Chondrocyte (in vitro differentiated cells): Measurements from ENCODE around the gene RABEP2. TPM values are rescaled to one million over a fixed set of nuclear protein-coding genes. Genes with fewer than 3 reads are reported as not detected.

Experiments used
- DNase-seq: peaks from one replicate; pipeline ENCODE4 v3.0.0; 2021; ENCODE audit warnings: mixed read lengths, low spot score
- H3K27ac Mint-ChIP-seq: one replicate; pipeline ENCODE4 v1.8.0; 2021; ENCODE audit warnings: mild to moderate bottlenecking, moderate library complexity, mixed read lengths; ENCODE audit not compliant: unreplicated experiment
- H3K27me3 Mint-ChIP-seq: 2 replicates; pipeline ENCODE4 v1.8.0; 2021; ENCODE audit warnings: low read depth, mixed read lengths
- H3K36me3 Mint-ChIP-seq: 2 replicates; pipeline ENCODE4 v1.8.0; 2021; ENCODE audit warnings: low read depth, mixed read lengths
- H3K4me1 Mint-ChIP-seq: 2 replicates; pipeline ENCODE4 v1.8.0; 2021; ENCODE audit warnings: low read depth, mild to moderate bottlenecking, mixed read lengths
- H3K4me3 Mint-ChIP-seq: one replicate; pipeline ENCODE4 v1.8.0; 2021; ENCODE audit warnings: mild to moderate bottlenecking, moderate library complexity, mixed read lengths; ENCODE audit not compliant: unreplicated experiment
- H3K9me3 Mint-ChIP-seq: 2 replicates; pipeline ENCODE4 v1.8.0; 2021; ENCODE audit warnings: low read depth, mixed read lengths
- total RNA-seq: library from RNA; stranded (reverse); gene quantifications from 3 replicates; pipeline ENCODE4 v1.2.1, GENCODE V29; 2021
- TF ChIP-seq, protein P1 (sequence below): fragments of 200-600 bp; sonication (generic); IDR thresholded peaks from 2 replicates; pipeline ENCODE4 v1.5.0; 2021; ENCODE audit warnings: antibody characterized with exemption, mild to moderate bottlenecking, moderate library complexity

The RABEP2 gene
- total RNA-seq, 1 donor from 2014 or later, result 24.6 TPM

DNA sequence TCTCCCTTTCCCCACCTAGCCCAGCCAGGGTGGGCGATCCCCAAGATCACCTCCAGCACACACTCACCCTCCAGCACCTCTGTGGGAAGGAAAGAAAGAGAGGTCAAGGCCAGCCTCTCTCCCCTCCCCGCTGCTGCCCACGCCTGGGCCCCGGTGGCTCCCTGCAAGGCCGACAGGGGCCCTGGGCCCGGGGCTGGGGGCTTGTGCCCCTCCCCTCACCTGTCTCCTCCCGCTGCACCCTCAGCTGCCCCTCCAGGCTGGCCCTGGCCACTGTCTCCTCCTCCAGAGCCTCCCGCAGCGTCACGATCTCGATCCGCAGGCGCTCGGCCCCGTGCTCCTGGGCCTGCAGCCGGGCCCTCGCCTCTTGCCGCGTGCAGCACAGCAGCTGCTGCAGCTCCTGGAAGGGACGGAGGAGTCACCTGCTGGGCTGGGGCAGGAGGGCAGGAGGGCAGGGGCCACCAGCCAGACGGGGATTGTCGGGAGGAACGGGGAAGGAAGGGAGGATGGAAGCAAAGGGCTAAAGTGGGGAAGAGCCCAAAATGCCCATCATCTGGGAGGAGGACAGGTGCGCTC, 19.2 kb downstream of the RABEP2 start:
- Mint-ChIP-seq H3K36me3 (peaks cover 2% of the 10 kb centered on the region), H3K4me1 (no peaks in the 10 kb centered on the region), H3K9me3 (no peaks in the 10 kb centered on the region), H3K27ac (no peak overlapping the region), H3K4me3 (no peak overlapping the region), H3K27me3 (no peaks in the 10 kb centered on the region)
- no peak for DNase-seq
- TF ChIP-seq, protein P1, sequence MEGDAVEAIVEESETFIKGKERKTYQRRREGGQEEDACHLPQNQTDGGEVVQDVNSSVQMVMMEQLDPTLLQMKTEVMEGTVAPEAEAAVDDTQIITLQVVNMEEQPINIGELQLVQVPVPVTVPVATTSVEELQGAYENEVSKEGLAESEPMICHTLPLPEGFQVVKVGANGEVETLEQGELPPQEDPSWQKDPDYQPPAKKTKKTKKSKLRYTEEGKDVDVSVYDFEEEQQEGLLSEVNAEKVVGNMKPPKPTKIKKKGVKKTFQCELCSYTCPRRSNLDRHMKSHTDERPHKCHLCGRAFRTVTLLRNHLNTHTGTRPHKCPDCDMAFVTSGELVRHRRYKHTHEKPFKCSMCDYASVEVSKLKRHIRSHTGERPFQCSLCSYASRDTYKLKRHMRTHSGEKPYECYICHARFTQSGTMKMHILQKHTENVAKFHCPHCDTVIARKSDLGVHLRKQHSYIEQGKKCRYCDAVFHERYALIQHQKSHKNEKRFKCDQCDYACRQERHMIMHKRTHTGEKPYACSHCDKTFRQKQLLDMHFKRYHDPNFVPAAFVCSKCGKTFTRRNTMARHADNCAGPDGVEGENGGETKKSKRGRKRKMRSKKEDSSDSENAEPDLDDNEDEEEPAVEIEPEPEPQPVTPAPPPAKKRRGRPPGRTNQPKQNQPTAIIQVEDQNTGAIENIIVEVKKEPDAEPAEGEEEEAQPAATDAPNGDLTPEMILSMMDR, result no peak

DNA sequence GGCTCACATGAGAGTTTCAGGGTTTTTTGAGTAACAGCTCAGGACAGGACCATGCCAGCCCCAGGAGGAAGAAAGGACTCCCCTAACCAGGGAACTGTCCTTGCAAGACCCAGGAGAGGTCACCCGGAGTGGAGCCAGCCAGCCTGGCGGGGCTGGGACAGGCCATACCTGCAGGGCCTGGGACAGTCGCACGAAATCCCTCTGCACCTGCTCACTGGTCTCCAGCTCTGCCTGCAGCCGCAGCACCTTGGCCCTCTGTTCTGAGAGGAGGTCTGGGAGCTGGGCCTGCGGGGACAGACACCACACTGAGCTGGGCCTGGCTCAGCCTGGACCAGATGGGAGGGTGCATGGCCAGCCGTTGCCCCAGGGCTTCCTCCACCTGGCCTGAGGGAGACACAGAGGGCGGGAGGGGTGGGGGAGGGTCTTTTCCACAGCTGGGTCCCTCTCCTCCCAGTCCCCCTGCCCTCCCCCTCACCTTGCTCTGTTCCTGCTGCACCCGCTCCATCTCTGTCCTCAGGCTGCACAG, 19.7 kb downstream of the RABEP2 start:
- no peak overlapping the region for H3K4me3 Mint-ChIP-seq
- H3K36me3 Mint-ChIP-seq, result peaks cover 2% of the 10 kb centered on the region
- H3K27me3 Mint-ChIP-seq, result no peaks in the 10 kb centered on the region
- H3K9me3 Mint-ChIP-seq, result no peaks in the 10 kb centered on the region
- no peaks in the 10 kb centered on the region for H3K4me1 Mint-ChIP-seq
- TF ChIP-seq, protein P1, result no peak
- H3K27ac Mint-ChIP-seq, result no peak overlapping the region
- no peak for DNase-seq

DNA sequence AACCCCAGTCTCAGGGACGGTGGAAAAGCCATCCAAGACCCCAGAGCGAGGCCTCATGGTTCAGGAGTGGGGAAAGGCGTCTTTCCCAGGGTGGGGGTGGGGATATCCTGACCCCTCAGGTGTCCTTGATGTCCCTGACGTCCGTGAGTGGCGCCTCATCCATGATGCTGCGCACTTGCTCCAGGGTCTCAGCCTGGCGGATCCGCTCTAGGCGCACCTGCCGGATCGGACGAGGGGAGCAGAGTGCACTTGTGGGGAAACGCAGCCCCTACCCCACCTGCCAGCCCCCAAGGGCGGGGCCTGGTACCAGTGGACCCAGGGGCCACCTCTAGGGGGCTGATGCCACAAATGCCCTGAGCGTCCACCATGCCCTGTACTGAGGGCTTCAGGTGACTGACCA, 20.2 kb downstream of the RABEP2 start:
- Mint-ChIP-seq H3K36me3 (peaks cover 2% of the 10 kb centered on the region), H3K27ac (no peak overlapping the region), H3K4me1 (no peaks in the 10 kb centered on the region), H3K27me3 (no peaks in the 10 kb centered on the region), H3K4me3 (no peak overlapping the region), H3K9me3 (no peaks in the 10 kb centered on the region)
- TF ChIP-seq, protein P1, result no peak
- no peak for DNase-seq

DNA sequence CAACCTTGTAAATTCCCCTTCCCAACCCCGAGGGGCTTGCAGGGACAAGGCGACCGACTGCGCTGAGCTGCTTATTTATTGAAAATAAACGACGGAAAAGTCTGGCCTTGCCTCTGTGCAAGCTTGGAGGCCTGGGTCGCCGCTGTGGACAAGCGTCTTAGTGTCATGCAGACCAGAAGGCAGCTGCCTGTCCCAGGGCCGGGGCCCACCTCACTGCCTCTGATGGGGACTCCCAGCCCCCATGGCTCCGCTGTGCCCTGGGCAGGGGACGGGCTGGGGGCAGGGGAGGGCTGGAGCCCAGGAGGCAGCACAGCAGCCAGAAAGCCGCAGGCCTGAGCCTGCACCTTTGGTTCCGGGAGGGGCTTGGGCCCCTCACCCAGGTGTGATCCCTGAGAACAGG, 20.7 kb downstream of the RABEP2 start:
- Mint-ChIP-seq H3K4me3 (no peak overlapping the region), H3K27ac (no peak overlapping the region), H3K27me3 (no peaks in the 10 kb centered on the region), H3K4me1 (no peaks in the 10 kb centered on the region), H3K9me3 (no peaks in the 10 kb centered on the region), H3K36me3 (peaks cover 2% of the 10 kb centered on the region)
- no peak for DNase-seq
- TF ChIP-seq, protein P1, result no peak

DNA sequence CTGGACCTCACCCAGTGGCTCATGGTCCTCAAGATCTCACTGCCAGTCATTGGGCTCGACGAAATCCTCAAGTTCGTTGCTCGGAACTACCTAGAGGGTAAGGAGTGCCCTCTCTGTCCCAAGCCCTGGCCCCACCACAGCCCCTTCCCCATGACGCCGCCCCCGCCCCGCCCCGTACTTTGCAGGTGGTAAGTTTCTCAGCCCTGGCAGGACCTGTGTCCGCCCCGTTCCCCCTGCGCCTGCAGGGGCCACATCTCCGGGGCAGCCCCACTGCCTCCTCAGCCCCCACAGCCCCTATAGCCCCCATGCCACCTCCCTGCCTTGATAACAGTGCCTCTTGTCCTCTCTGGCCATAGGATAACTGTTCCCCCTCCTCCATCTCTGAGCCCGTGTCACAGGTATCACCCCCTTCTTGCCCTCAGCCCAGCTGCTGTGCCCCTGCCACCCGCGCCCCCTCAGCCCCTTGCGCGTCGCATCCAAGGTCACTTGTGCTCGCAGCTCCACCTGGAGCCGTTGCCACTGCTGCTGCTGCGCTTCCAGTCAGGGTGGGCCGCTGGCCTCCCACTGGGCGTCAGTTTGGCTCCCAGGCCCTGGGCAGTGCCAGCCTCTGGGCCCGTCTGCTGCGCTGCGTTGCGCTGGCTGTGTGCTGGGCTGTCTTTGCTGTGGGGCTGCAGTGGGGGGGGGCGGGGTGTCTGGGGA, 21.5 kb downstream of the RABEP2 start:
- Mint-ChIP-seq H3K9me3 (no peaks in the 10 kb centered on the region), H3K27me3 (no peaks in the 10 kb centered on the region), H3K4me1 (no peaks in the 10 kb centered on the region), H3K36me3 (no peaks in the 10 kb centered on the region), H3K27ac (no peak overlapping the region), H3K4me3 (no peak overlapping the region)
- no peak for DNase-seq
- TF ChIP-seq, protein P1, result no peak
